ENCODE results near the gene OR5L1. TPM values are rescaled to one million over a fixed set of nuclear protein-coding genes. Genes with fewer than 3 reads are reported as not detected.

Gene OR5L1
- total RNA-seq, 1 experiment from 2014 or later = not detected

DNA sequence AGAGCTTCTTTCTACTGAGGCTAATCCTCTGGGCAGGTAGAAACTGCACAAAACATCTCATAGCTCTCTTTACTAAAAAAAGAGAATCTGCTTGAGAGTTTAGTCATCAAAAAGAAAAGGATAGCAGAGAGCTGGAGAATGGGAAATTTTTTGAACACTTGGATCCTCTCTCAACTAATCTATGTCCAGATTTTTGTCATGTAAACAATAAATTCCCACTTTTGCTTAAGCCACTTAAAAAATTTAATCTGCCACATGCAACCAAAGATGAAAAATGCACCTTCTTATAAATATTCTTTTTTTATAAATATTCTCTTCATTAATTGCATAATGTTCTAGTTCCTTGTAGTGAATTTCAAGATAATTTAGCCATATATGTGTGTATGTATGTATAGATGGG lies 37.9 kb downstream of the OR5L1 start:
- H3K4me2 ChIP-seq = no peak overlapping the region
- intact Hi-C loops (cut with micrococcal nuclease; ENCODE audit: unreplicated experiment) = no loop called here
- no peaks in the 10 kb centered on the region for H3K79me2 ChIP-seq (ENCODE audit: low read depth)
- H3K36me3 ChIP-seq (ENCODE audit: low read depth) = no peaks in the 10 kb centered on the region
- no peaks in the 10 kb centered on the region for H4K20me1 ChIP-seq (ENCODE audit: insufficient read depth)
- H3K27me3 ChIP-seq (ENCODE audit: insufficient read depth, low read depth) = no peaks in the 10 kb centered on the region
- BruUV-seq (replicated peaks) = no TSS peak
- ChIA-PET POLR2A (ENCODE audit: unreplicated experiment) (no interaction called here), CTCF (no interaction called here)
- H3F3A ChIP-seq (ENCODE audit: insufficient read depth, low read depth) = no peaks in the 10 kb centered on the region
- H3K4me1 ChIP-seq (replicated peaks; ENCODE audit: insufficient read depth) = no peaks in the 10 kb centered on the region
- no peaks in the 10 kb centered on the region; the same call in 1 of the 2 replicates for H3K9me2 ChIP-seq (ENCODE audit: insufficient read depth)
- no peaks in the 10 kb centered on the region; the same call in 1 of the 2 replicates for H3K9me3 ChIP-seq (ENCODE audit: insufficient read depth, low read depth)
- H2AFZ ChIP-seq = no peak overlapping the region
- no peak overlapping the region for H3K4me3 ChIP-seq
- no peak for DNase-seq
- TF ChIP-seq EZH2 (IDR thresholded peaks at IDR 0.05; ENCODE audit: low read depth) (no peak), CTCF (conservative IDR thresholded peaks at IDR 0.05) (no peak)
- H3K27ac ChIP-seq = no peak overlapping the region

- intact Hi-C loops (cut with micrococcal nuclease; ENCODE audit: unreplicated experiment) = no loop called here
- ChIA-PET CTCF (no interaction called here), POLR2A (ENCODE audit: unreplicated experiment) (no interaction called here)
Observed at GRCh38 chr11:55852141-55852540, 41.0 kb downstream of the OR5L1 start.

DNA sequence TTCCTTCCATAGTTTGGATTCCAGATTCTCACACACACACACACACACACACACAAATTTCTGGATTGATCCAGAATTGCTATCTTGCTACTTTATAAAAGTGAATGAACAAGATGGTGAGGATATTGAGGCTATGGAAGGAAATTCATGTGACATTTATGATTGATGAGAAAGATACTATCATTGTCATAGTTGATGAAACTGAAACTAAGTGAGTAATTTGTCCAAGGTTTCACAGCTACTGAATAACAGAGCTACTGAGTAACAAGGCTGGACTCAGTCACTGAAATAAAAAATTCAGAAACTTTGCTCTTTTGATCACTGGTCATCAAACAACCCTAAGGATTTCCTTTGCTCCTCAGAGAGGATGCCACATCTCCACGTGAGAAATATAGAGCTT lies 43.5 kb downstream of the OR5L1 start:
- Histone ChIP-seq H3K27ac (no peak overlapping the region), H2AFZ (no peak overlapping the region), H3K9me2 (ENCODE audit: insufficient read depth) (no peaks in the 10 kb centered on the region; the same call in 1 of the 2 replicates), H3F3A (ENCODE audit: insufficient read depth, low read depth) (no peaks in the 10 kb centered on the region), H4K20me1 (ENCODE audit: insufficient read depth) (no peaks in the 10 kb centered on the region), H3K79me2 (ENCODE audit: low read depth) (no peaks in the 10 kb centered on the region), H3K4me3 (no peak overlapping the region), H3K4me1 (replicated peaks; ENCODE audit: insufficient read depth) (no peaks in the 10 kb centered on the region), H3K27me3 (ENCODE audit: insufficient read depth, low read depth) (0 out of 2 replicates have a peak, but pooled peaks cover 4% of the 10 kb centered on the region), H3K36me3 (ENCODE audit: low read depth) (no peaks in the 10 kb centered on the region), H3K9me3 (ENCODE audit: insufficient read depth, low read depth) (no peaks in the 10 kb centered on the region; the same call in 1 of the 2 replicates), H3K4me2 (no peak overlapping the region)
- TF ChIP-seq EZH2 (IDR thresholded peaks at IDR 0.05; ENCODE audit: low read depth) (no peak), CTCF (conservative IDR thresholded peaks at IDR 0.05) (no peak)
- ChIA-PET POLR2A (ENCODE audit: unreplicated experiment) (no interaction called here), CTCF (no interaction called here)
- intact Hi-C loops (cut with micrococcal nuclease; ENCODE audit: unreplicated experiment) = no loop called here
- BruUV-seq (replicated peaks) = no TSS peak
- DNase-seq = no peak

More at GRCh38 chr11:55852141-55852540, 41.0 kb downstream of the OR5L1 start:
- H2AFZ ChIP-seq = no peak overlapping the region
- TF ChIP-seq CTCF (conservative IDR thresholded peaks at IDR 0.05) (no peak), EZH2 (IDR thresholded peaks at IDR 0.05; ENCODE audit: low read depth) (no peak)
- H3K27ac ChIP-seq = no peak overlapping the region
- H3K27me3 ChIP-seq (ENCODE audit: insufficient read depth, low read depth) = 0 out of 2 replicates have a peak, but pooled peaks cover 3% of the 10 kb centered on the region
- no peaks in the 10 kb centered on the region; the same call in 1 of the 2 replicates for H3K9me3 ChIP-seq (ENCODE audit: insufficient read depth, low read depth)
- no peaks in the 10 kb centered on the region for H3K79me2 ChIP-seq (ENCODE audit: low read depth)
- H3K9me2 ChIP-seq (ENCODE audit: insufficient read depth) = no peaks in the 10 kb centered on the region; the same call in 1 of the 2 replicates
- no peaks in the 10 kb centered on the region for H3K36me3 ChIP-seq (ENCODE audit: low read depth)
- no peaks in the 10 kb centered on the region for H4K20me1 ChIP-seq (ENCODE audit: insufficient read depth)
- DNase-seq = no peak
- no peaks in the 10 kb centered on the region for H3K4me1 ChIP-seq (replicated peaks; ENCODE audit: insufficient read depth)
- no peaks in the 10 kb centered on the region for H3F3A ChIP-seq (ENCODE audit: insufficient read depth, low read depth)
- no TSS peak for BruUV-seq (replicated peaks)
- no peak overlapping the region for H3K4me2 ChIP-seq
- H3K4me3 ChIP-seq = no peak overlapping the region

Other genes with a start within 250 kb of the OR5L1 start
- not detected in 2 replicates for gene OR4C16, start 239.2 kb upstream of the OR5L1 start, total RNA-seq (2021)
- not detected in 2 replicates for gene OR4C11, start 203.7 kb upstream of the OR5L1 start, total RNA-seq (2021)
- not detected in 2 replicates for gene OR4P4, start 176.3 kb upstream of the OR5L1 start, total RNA-seq (2021)
- not detected in 2 replicates for gene OR4S2, start 163.0 kb upstream of the OR5L1 start, total RNA-seq (2021)
- not detected in 2 replicates for gene OR4C6, start 149.2 kb upstream of the OR5L1 start, total RNA-seq (2021)
- gene OR5D13, start 37.9 kb upstream of the OR5L1 start, total RNA-seq (2021) = not detected in 2 replicates
- not detected in 2 replicates for gene OR5D14, start 15.8 kb upstream of the OR5L1 start, total RNA-seq (2021)
- not detected in 2 replicates for gene OR5D18, start 8.3 kb downstream of the OR5L1 start, total RNA-seq (2021)
- gene OR5L2, start 15.9 kb downstream of the OR5L1 start, total RNA-seq (2021) = not detected in 2 replicates
- not detected in 2 replicates for gene OR5D16, start 27.4 kb downstream of the OR5L1 start, total RNA-seq (2021)
- not detected in 2 replicates for gene TRIM51, start 71.9 kb downstream of the OR5L1 start, total RNA-seq (2021)
- not detected in 2 replicates for gene OR5W2, start 103.2 kb downstream of the OR5L1 start, total RNA-seq (2021)
- not detected in 2 replicates for gene OR5I1, start 125.0 kb downstream of the OR5L1 start, total RNA-seq (2021)
- not detected in 2 replicates for gene OR10AG1, start 158.6 kb downstream of the OR5L1 start, total RNA-seq (2021)
- gene OR5F1, start 183.3 kb downstream of the OR5L1 start, total RNA-seq (2021) = not detected in 2 replicates
- not detected in 2 replicates for gene OR5AS1, start 216.3 kb downstream of the OR5L1 start, total RNA-seq (2021)